GM19099 (cell line): ENCODE results near the gene CTRB1.

ENCODE experiments used
- POLR2A ChIP-seq: IDR thresholded peaks from 3 replicates; pipeline ENCODE4 v1.6.1; 2011; ENCODE audit warnings: low read depth; ENCODE audit not compliant: insufficient read length; ENCODE audit errors: extremely low read depth

CTRB1 gene

GRCh38 chr16:75272097-75272551, 53.3 kb downstream of the CTRB1 start:
- no peak for TF ChIP-seq POLR2A

- TF ChIP-seq POLR2A, result no peak
These were observed 54.5 kb downstream of the CTRB1 start for GRCh38 chr16:75273054-75273925.
